Spleen (tissue), 7 donors: Measurements from ENCODE around the gene PLSCR2.

Source experiments
- POLR2A ChIP-seq, 3 donors: fragments of 450-650 bp; IDR thresholded peaks; one replicate each; pipeline ENCODE4 v1.5.1; 2017; ENCODE audit warnings: antibody characterized with exemption in 3 of 3, mild to moderate bottlenecking in 1 of 3
- POLR2AphosphoS5 ChIP-seq, 3 donors: sonication (generic); formaldehyde crosslinking; IDR thresholded peaks; one replicate each; pipeline ENCODE4 v1.5.1; 2017; ENCODE audit warnings: antibody characterized with exemption in 3 of 3
- TF ChIP-seq, protein P1 (sequence below), 11 experiments: fragments of 200-600 bp in 7 of 11; fragments of 450-650 bp in 4 of 11; sonication (generic) in 4 of 11; IDR thresholded peaks in 8 of 11; conservative IDR thresholded peaks in 3 of 11; 1 replicate in 7 of 11; 2 replicates in 4 of 11; pipeline versions ENCODE4 v1.4.0 to v1.8.0; 2016 to 2021; ENCODE audit warnings: antibody characterized with exemption in 11 of 11, inconsistent platforms in 4 of 11, mild to moderate bottlenecking in 1 of 11
- donor health status: DM: no; HTN: no; CAD: no; lungs with moderate emphysema.
- donor health status: DM: no; HTN: no; CAD: no.
- donor health status: DM: no; HTN: no; CAD: no.

DNA sequence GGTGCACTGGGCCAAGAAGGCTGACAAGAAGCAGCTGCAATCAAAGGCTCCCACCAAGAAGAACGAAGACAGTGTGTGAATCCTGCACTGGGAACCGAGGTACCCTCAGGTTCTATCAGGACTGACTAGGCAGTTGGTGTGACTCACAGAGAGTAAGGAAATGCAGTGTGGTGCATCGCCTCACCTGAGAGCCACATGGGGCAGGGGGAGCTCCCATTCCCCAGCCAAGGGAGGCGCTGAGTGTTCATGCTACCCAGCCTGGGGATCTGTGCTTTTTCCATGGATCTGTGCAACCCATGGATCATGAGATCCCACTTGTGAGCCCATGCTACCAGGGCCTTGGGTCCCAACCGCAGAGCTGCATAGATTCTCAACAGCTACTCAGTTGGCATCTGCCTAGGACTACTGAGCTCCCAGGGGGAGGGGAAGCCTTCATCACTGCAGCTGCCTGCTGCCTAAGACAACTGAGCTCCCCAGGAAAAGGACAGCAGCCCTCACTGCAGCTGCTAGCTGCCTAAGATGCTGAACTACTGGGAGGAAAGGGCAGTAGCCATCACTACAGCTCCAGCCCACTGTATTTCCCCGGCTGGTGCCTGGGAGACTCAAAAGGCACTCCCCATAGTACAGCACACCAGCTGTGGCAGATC lies 6.9 kb upstream of the PLSCR2 start:
- no peak for TF ChIP-seq POLR2A (IDR thresholded peaks at IDR 0.05)
- TF ChIP-seq, protein P1, sequence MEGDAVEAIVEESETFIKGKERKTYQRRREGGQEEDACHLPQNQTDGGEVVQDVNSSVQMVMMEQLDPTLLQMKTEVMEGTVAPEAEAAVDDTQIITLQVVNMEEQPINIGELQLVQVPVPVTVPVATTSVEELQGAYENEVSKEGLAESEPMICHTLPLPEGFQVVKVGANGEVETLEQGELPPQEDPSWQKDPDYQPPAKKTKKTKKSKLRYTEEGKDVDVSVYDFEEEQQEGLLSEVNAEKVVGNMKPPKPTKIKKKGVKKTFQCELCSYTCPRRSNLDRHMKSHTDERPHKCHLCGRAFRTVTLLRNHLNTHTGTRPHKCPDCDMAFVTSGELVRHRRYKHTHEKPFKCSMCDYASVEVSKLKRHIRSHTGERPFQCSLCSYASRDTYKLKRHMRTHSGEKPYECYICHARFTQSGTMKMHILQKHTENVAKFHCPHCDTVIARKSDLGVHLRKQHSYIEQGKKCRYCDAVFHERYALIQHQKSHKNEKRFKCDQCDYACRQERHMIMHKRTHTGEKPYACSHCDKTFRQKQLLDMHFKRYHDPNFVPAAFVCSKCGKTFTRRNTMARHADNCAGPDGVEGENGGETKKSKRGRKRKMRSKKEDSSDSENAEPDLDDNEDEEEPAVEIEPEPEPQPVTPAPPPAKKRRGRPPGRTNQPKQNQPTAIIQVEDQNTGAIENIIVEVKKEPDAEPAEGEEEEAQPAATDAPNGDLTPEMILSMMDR (IDR thresholded peaks at IDR 0.05 in 8 of 11, conservative IDR thresholded peaks at IDR 0.05 in 3 of 11), result no peak
- TF ChIP-seq POLR2AphosphoS5 (IDR thresholded peaks at IDR 0.05), result no peak
